GM21390 (cell line): ENCODE results near the gene GSX2.

ENCODE experiments used
- ATAC-seq: cut with Tn5 transposase; IDR thresholded peaks from one replicate; pipeline ENCODE4 v1.9.1; 2021; ENCODE audit not compliant: unreplicated experiment

GSX2 gene

DNA sequence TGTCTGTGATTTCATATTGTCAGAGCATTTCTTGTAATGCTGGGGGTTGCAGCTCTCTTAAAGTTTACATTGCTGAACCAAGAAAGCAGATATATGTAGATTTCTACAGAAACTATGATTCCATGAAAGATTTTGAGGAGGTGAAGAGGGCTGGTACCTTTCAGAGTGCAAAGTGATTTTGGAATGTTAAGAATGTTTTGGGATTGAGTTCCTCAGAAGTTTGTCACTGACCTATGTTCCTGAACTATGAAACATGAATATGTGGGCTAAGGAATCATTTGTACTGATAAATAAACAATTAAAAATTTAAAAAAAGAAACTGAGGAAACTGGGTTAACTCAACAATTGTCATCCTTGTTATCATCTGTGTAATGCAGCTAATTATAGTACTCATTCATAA lies 23.3 kb upstream of the GSX2 start:
- no peak for ATAC-seq

DNA sequence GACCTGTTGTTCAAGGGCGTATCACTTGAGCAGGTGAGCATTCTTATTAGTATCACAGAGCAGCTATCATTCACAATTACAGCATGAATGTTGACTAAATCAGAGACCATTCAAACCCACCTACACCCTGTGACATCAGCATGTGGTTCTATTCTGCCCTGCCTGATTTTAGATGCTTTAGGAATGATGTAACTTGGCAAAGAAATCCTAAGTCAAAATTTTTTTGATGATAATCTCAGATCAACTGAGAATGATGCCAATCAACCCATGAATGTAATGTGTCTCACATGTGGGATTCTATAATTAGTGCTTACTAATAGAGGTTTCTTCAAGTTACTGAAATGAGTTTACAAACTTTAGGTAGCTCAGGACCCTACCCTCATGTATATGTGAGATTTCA lies 22.2 kb upstream of the GSX2 start:
- no peak for ATAC-seq

DNA sequence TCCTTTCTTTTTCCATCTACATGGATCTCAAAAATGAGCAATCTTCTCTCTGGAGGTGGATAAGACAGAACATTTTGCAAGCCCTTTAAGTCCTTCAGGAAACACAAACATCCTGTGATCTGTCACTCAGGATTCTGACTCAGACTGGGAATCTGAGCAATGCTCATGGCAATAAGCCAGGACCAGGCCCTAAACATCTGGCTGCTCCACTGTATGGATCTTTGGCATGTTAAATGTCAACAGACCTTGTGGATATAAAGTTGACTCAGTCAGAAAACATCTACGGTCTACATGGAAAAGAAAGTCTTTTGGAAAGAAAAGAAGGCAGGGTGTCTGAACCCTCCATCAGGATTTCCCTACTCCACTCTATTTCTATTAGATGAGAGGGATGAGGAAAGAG lies 17.8 kb upstream of the GSX2 start:
- ATAC-seq, result no peak

DNA sequence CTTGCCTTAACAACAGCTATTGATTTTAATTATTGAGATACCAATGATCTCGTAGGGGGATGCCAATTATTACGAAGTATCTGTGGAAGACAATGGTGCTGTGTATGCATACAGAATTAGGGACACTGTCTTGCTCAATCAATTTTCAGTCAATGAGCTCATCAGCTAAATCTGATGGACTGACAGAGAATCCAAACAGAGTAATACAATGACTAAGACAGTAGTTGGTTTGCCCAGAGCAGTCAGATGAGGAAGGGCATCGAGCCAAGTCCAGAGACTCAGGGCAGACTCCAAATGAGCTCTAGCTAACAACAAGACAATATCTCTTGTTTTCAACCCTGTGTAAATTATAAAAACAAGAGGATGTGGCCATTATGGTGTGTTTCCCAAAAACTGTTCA lies 14.7 kb upstream of the GSX2 start:
- no peak for ATAC-seq

DNA sequence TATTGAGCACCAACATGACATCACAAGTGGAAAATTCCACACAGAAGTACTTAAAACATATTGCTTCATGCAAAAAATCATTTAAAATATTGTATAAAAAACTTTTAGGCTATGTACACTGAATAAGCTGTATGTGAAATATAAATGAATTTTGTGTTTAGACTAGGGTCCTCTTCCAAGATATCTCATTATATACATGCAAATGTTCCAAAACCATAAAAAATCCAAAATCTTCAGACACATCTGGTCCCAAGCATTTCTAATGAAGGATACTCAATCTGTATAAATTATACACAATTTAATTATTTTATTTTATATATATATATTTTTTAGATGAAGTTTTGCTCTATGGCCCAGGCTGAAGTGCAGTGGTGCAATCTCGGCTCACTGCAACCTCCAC lies 10.1 kb upstream of the GSX2 start:
- no peak for ATAC-seq

DNA sequence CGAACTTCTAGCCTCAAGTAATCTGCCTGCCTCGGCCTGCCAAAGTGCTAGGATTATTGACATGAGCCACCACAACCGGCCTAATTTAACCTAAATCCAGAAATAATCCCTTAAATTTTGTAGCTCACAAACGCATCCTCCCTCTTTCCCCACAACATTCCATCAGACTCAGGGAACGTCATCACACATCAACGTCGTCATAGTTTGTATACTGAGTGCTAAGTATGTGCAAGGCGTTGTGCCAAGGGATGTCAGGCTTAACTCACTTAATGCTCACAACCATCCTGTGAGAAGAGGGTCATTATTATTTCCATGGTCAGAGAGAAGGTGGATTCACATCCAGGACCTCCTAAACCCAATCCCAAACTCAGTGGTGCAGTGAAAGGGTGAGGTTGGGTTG lies 9.6 kb upstream of the GSX2 start:
- ATAC-seq, result no peak

DNA sequence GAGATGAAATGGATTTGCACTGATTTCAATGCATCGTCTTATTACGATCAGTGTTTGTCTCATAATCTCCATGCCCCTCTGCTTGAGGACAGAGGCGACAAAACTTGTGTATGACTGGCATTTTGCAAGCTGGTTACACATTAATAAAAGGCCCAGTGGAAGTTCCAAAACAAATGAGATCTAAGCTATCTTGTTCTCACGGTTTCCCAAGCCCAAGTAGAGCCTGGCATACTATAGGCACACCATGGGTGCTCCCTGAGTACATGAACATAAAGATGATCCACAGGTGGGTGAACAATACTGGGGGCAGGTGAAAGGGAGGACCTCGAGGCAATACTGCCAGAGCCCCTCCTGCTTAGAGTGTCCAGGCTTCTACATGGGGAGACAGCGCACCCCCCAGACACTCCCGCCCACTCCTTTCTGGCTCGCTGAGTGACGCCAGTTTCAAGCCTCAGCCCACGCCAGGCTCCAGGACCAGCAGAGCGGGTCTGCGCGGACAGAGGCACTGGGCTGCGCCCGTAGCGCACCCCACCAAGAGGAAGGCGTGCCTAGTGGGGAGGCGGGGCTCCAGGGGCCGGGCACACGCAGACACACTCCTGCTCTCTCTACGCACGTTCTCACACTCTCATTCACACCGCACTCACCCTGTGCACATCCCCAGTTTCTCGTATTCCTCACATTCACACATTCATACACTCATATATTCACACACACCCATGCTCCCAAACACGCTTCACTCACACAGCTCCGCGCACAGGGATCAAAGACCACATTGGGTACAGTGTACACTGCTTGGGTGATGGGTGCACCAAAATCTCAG lies 8.9 kb upstream of the GSX2 start:
- peak; percentile 57 for ATAC-seq

DNA sequence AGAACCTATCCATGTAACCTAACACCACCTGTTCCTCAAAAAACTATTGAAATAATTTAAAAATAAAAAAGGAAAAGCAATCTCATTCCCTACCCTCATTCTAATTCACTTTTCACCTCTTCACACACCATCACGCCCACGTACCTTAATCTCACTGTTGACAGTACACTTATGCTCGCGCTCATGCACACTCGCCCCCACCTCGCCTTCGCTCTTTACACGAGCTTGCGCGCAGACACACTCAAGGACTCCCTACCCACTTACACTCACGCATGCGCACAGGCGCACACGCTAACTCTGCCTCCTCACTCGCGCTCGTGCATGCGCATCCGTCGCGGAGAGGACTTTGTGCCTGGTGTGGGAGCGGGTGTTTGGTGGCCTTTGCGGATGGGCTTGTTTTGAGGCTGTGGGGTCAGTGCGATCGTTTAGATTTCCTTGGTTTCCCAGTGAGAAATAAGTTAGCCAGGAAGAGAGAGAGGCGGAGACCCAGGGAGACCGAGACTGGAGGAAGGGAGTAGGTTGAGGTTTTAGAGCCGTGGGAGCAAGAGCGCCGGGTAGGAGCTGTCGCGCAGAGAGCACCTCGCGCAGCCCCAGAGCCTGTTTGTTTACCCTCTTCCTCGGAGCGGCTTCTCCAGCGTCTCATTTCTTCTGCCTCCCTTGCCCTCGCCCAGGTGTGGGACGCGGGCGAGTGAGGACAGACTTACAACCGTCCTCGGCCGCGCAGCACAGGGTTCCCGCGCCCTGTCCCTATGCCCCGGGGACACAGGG lies 8.1 kb upstream of the GSX2 start:
- peak; percentile 68 for ATAC-seq

DNA sequence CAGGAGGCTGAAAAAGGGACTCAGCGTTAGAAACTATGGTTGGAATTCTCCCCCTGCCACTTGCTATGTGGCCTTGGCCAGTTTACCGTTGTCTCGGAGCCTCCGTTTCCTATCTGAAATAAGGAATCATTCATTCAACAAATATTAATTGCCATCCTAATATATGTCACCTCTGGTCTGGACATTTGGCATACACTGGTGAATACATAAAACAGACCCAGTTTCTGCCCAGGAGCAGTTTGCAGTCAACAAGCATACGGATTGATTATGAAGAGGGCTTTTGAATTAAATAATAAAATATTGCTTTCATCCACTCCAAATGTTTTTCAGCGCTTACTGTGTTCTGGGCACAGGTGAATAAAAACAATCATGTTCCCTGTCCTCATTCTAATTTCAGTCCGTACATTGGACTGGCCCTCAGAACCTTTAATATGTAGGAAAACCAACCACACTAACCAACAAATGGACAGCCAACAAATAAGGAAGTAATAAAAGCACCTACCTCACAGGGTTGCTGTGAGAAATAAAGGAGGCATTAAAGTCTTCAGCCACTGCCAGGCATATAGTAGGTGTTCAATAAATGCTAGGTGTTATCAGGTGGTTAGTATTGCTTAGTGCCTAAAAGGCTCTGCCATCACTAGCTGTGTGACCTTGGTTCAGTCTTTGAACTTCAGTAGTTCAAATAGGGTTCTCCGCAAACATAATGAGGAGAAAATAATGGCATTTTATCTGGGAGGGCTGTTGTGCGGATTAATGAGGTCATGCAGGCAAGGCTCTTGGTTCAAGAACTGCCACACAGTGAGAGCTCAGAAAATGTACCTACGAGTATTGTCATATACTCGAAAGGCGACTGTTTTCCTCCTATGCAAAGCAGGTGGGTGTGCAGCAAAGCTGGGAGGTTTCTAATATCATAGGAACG lies 7.3 kb upstream of the GSX2 start:
- ATAC-seq, result no peak

DNA sequence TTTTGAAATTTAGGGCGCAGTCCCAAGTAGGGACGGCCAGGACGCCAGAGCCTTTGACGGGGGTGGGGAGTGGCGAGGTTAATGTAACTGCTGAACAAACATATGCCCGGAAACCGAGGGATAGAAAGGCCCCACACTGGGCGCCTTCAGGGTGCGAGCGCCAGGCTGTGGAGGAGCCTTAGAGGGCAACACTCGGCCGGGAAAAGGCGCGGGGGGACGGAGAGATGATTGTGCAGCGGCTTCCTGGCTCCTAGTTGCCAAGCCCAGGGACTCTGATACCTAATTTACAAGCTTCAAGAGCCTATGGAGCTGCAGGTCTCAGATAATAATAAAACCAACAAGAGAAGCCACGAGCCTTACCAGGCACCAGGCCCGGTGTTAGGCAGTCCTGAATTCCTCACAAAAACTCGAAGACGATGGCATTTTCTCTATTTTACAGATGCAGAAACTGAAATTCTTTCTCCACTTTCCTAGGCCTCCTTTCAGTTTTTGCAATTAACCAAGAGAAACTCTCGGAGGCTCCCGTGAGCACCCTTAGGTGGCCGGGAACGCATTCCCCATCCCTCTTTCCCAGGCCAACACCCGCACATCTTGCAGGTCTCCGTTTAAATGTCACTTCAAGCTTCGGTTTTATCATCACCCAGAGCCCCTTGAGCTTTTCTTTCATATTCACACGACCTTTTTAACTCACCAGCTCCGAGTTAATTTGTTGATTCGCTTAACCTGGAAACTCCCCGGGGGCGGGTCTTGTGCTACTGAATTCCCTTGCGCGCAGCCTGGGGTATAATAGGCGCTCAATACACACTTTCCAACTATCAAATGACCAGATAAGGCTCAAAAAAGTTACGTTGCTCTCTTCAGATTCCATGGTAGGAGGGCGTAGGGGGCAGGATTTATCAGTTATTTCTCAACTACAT lies 6.4 kb upstream of the GSX2 start:
- ATAC-seq, result no peak

DNA sequence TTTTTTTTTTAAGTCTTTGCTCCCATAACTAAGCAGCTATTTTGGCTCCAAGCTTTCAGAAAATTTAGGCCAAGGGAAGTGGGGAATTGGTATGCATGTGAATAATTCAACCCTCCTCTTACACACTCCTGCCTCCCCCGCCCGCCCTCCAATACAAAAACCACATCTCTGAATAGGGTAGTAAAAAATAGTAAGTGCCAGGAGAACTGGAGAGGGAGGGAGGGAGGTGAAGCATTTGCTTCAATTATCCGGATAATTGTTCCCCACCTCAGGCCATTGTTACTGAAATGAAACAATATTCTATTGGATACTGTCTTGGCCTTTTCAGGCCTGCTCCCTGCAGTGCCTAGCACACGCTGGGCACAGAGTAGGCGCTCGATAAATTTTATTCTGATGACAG lies 5.5 kb upstream of the GSX2 start:
- no peak for ATAC-seq

DNA sequence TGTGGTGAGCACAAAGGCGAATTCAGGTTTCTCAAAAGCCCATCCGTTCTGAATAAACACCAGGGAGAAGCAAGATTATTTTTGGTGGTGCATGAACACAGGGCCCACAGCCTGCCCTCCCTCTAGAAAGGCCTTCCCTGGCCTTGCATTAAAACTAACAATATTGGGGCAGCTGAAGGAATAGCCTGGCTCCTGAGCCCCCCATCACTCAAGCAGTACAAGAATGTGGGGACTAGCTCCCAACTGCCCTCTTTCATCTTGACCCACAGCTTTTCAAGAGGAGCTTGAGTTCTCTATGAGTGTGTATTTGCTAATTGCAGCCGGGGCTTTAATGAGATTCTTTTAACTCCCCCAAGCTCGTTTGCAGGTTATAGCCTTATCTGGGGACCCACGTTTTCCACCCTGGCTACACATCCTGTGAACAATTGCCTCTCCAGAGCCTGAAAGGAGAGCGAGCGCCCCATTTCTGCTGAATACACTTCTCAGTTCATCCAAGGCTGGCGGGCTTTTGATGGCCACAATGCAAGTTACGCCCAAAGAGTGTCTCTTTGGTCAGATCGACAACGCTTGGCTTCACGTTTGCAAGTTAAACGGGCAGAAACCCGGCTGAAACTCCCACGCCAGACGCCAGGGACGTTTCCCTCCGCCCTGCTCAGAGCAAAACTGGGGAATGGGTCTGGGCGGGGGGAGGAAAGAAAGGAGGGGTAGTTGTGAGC lies 4.7 kb upstream of the GSX2 start:
- ATAC-seq, result no peak

DNA sequence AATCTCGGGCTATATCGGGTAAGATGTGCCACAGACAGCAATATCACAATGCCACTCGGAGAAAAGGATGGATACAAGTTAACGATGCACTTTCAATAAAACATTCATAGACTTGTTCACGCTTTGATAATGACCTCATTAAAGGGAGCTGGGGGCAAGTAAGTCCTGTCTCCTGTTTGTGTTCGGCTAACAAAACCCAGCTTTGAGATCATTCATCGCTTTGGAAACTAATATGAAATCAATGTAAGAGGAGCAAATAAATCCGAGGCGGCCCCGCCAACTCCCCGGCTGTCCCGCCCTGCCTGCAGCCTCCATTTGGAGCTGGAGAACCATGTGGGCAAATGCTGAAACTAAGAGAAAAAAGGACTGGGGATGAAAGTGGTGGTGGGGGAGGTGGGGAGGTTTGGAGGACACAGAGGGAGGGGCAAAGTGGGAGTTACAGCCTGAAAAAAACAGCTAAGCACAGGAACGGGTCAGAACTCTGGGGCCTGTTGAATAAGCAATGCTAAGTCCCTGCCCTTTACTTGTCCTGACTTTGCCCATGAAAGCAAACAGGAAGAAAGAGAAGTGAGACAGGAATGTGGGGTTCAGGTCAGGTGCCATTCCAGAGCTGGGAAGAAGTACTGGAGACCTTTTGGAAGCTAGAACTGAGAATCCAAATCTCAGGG lies 3.5 kb upstream of the GSX2 start:
- ATAC-seq, result no peak

DNA sequence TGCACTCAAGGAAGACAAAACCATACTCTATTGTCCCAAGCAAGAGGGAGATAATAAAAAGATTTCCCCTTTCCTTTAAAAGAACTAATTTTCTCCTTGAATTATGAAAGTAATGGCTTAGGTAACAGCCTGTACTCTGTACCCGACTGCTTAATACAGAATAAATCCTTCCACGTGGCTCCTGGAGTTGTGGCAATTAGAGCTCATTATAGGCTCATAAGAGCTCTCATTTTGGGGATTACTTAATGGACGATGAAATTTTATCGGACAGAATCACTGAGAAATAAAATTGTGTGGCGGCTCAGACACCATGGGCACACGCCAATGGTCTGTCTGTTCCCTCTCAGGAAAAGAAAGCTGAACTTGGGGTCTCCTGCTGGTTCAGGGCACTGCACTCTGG lies 2.8 kb upstream of the GSX2 start:
- no peak for ATAC-seq

DNA sequence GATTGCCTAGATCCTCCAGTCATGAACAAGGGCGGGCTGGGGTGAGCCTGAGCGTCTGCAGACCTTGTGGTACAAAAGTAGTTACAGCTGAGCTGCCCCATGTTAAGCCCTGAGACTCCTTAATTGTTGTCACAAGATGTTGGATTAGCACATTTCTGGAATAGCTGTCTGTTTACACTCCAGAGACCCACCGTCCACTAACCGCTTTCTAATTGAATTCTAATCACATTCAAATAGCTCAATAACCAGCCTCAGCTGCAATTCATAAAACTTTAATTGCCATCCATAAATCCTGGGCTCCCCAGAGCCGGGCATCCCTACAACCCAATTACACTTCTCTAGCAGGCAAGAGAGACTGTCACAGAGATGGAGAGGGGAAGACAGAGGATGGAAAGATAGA lies 1.6 kb upstream of the GSX2 start:
- ATAC-seq, result no peak

DNA sequence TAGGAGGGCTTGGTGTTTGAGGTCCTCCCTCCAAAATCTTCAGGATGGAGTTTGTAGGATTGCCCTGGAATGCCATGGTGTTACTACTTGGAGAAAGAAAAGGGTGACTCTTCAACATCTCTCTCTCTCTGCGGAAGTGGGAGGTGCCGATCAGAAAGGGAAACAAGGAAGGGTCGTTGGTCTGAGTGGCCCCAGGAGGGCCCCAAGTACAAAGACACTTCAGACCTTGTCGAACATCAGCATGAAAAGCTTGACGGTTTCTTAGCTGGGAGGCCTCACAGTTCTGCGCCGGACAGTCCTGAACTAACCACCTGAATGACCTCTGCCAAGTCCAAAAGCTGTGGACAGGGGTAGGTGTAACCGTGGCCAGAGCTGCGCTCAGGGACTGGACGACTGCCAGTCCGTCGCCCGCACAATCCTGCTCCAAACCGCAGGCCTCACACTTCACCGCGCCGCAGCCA lies 646 bp upstream of the GSX2 start:
- ATAC-seq, result no peak

DNA sequence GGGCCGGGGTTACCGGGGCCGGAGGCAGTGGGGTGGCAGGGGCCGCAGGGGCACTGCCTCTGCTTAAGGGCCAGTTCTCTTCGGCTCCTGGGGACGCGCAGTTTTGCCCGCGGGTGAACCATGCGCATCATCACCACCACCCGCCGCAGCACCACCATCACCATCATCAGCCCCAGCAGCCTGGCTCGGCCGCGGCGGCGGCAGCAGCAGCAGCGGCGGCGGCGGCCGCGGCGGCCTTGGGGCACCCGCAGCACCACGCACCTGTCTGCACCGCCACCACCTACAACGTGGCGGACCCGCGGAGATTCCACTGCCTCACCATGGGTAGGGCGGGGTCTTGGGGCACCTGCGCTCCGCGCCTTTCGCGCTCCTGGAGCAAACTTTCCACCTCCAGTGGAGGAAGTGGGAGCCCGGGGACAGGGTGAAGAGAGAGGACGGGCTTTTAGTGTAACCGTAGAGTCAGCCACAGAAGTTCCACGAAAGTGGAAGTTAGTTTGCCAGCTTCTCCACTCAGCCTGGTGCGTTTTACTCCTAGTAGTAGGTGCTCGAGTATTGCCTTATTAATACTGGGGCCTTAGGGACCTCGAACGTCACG lies 729 bp downstream of the GSX2 start:
- ATAC-seq, result no peak

DNA sequence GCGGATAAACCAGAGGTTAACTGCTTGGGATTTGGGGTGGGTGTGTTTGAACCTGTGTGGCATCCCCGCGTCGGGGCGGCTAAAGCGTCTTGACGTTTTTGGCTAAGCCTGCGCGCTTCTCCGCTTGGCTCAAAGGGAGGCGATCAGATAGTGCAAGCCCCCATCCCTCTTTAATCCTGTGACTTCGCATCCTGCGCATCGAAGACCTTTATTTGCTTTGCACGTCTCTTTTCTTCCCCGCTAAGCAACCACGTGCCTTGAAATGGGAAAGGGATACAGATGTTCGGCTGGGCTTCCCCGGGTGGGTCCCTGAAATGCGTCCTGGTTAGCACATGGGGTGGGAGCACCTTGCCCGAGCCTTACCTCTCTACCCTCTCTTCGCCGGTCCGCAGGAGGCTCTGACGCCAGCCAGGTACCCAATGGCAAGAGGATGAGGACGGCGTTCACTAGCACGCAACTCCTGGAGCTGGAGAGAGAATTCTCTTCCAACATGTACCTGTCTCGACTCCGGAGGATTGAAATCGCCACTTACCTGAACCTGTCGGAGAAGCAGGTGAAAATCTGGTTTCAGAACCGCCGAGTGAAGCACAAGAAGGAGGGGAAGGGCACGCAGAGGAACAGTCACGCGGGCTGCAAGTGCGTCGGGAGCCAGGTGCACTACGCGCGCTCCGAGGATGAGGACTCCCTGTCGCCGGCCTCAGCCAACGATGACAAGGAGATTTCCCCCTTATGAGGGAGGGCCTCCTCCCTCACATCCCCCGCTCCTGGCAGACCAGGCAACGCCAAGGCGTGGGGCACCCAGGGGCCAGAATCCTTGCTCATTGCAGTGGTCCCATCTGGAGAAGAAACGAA lies 1.5 kb downstream of the GSX2 start:
- ATAC-seq, result no peak
